A549 (cell line): ENCODE data around the gene C3orf70. TPM values are rescaled to one million over a fixed set of nuclear protein-coding genes. Genes with fewer than 3 reads are reported as not detected.

ENCODE experiments used
- ATAC-seq, 2 experiments: fragments of 200-7000 bp in 1 of 2; fragments of >200 bp in 1 of 2; cut with Nextera tagmentation in 1 of 2; cut with Tn5 transposase in 1 of 2; 3 replicates each; pipeline versions ENCODE4 v1.8.0 to v1.9.1; 2018 to 2020; ENCODE audit warnings: mild to moderate bottlenecking in 1 of 2, moderate library complexity in 1 of 2
- CTCF ChIA-PET: fragments of 300-600 bp; sonication (Branson Sonifier 250); formaldehyde crosslinking; extraction: SDS; loops from one replicate; lab custom pipeline; 2021; ENCODE audit warnings: antibody characterized with exemption, inconsistent platforms; lab: Yijun Ruan, JAX
- POLR2A ChIA-PET: fragments of 350-600 bp; formaldehyde crosslinking; extraction: SDS; loops from one replicate; lab custom pipeline; 2021; ENCODE audit warnings: antibody characterized with exemption, inconsistent platforms; lab: Yijun Ruan, JAX
- DNase-seq, 2 experiments: peaks; one replicate each; pipeline versions ENCODE4 v3.0.0 to v3.0.0-alpha.2; 2011 to 2016; ENCODE audit warnings: low read depth in 1 of 2, low spot score in 1 of 2
- FAIRE-seq: peaks from 2 replicates; lab custom pipeline; 2011; peaks lifted over from hg19 to GRCh38; lab: Jason Lieb, UNC
- H3K27ac ChIP-seq, 2 experiments: fragments of >200 bp; sonication (Bioruptor Twin); formaldehyde crosslinking; 3 replicates each; pipeline ENCODE4 v1.5.1; 2016 to 2017
- H3K4me1 ChIP-seq: fragments of >200 bp; sonication (Bioruptor Twin); formaldehyde crosslinking; 3 replicates; pipeline ENCODE4 v1.6.1; 2016
- H3K4me2 ChIP-seq: fragments of >200 bp; sonication (Bioruptor Twin); formaldehyde crosslinking; 3 replicates; pipeline ENCODE4 v1.6.1; 2016
- H3K4me3 ChIP-seq: fragments of >200 bp; sonication (Bioruptor Twin); formaldehyde crosslinking; 3 replicates; pipeline ENCODE4 v1.5.1; 2016
- H3K9me3 ChIP-seq: fragments of >200 bp; sonication (Bioruptor Twin); formaldehyde crosslinking; 3 replicates; pipeline ENCODE4 v1.6.1; 2016
- ATOH8 ChIP-seq: fragments of 250-450 bp; sonication (Bioruptor Pico); IDR thresholded peaks from 2 replicates; pipeline ENCODE4 v1.5.0; 2020; ENCODE audit warnings: low read depth, mild to moderate bottlenecking, moderate library complexity
- BCL3 ChIP-seq: fragments of >200 bp; sonication (Bioruptor Twin); formaldehyde crosslinking; IDR thresholded peaks from 3 replicates; pipeline ENCODE4 v1.6.1; 2016
- CHD4 ChIP-seq: fragments of 200-600 bp; sonication (generic); IDR thresholded peaks from 2 replicates; pipeline ENCODE4 v1.6.1; 2016; ENCODE audit warnings: antibody characterized with exemption, mild to moderate bottlenecking, borderline replicate concordance
- CTCF ChIP-seq: fragments of >200 bp; sonication (Bioruptor Twin); formaldehyde crosslinking; IDR thresholded peaks from 3 replicates; pipeline ENCODE4 v1.5.1; 2016
- E2F6 ChIP-seq: IDR thresholded peaks from 2 replicates; pipeline ENCODE4 v1.6.1; 2012; ENCODE audit warnings: low read depth, borderline replicate concordance
- ESRRA ChIP-seq: fragments of 150-350 bp; IDR thresholded peaks from 2 replicates; pipeline ENCODE4 v1.6.1; 2014; ENCODE audit warnings: mild to moderate bottlenecking, low read length, borderline replicate concordance
- FOXS1 ChIP-seq: fragments of 250-450 bp; sonication (Bioruptor Pico); IDR thresholded peaks from 2 replicates; pipeline ENCODE4 v1.5.0; 2020; ENCODE audit warnings: mild to moderate bottlenecking, moderate library complexity
- HOXB13 ChIP-seq: fragments of 250-450 bp; sonication (Bioruptor Pico); IDR thresholded peaks from 2 replicates; pipeline ENCODE4 v1.5.0; 2020; ENCODE audit warnings: low read depth, mild to moderate bottlenecking, moderate library complexity
- HOXB5 ChIP-seq: fragments of 250-450 bp; sonication (Bioruptor Pico); IDR thresholded peaks from 2 replicates; pipeline ENCODE4 v1.5.0; 2020; ENCODE audit warnings: mild to moderate bottlenecking, moderate library complexity
- JUNB ChIP-seq: fragments of >200 bp; sonication (Bioruptor Twin); formaldehyde crosslinking; IDR thresholded peaks from 2 replicates; pipeline ENCODE4 v1.6.1; 2016
- MAZ ChIP-seq: fragments of 150-350 bp; IDR thresholded peaks from 2 replicates; pipeline ENCODE4 v1.6.1; 2014; ENCODE audit warnings: antibody characterized with exemption, low read depth, low read length, borderline replicate concordance
- NFE2L2 ChIP-seq: fragments of 150-350 bp; conservative IDR thresholded peaks from 2 replicates; pipeline ENCODE4 v1.6.1; 2014; ENCODE audit warnings: low read length
- POLR2AphosphoS2 ChIP-seq: conservative IDR thresholded peaks from 2 replicates; pipeline ENCODE4 v1.6.1; 2012; ENCODE audit warnings: low read length, improper control_type of control experiment, inconsistent platforms
- RARB ChIP-seq: fragments of 250-450 bp; sonication (Bioruptor Pico); IDR thresholded peaks from 2 replicates; pipeline ENCODE4 v1.8.0; 2021; ENCODE audit warnings: mild to moderate bottlenecking, moderate library complexity
- TFCP2L1 ChIP-seq: fragments of 250-450 bp; sonication (Bioruptor Pico); IDR thresholded peaks from 2 replicates; pipeline ENCODE4 v1.5.0; 2021; ENCODE audit warnings: mild to moderate bottlenecking
- USF2 ChIP-seq: fragments of 450-650 bp; IDR thresholded peaks from 2 replicates; pipeline ENCODE4 v1.6.1; 2014; ENCODE audit warnings: antibody characterized with exemption
- ZFP36 ChIP-seq: fragments of 450-650 bp; IDR thresholded peaks from 2 replicates; pipeline ENCODE4 v1.6.1; 2014; ENCODE audit warnings: borderline replicate concordance; ENCODE audit not compliant: partially characterized antibody
- whole genome bisulfite sequencing: methylation state at CpG from one replicate; pipeline ENCODE4 v1.1.6; 2017; ENCODE audit errors: missing lambda C conversion rate; 5-methylcytosine and 5-hydroxymethylcytosine counted together
- polyA plus RNA-seq, 4 experiments: library from polyadenylated mRNA; depleted of rRNA in 3 of 4; stranded (reverse); fragments of >200 nt; fragmentation: RNase III in 1 of 4; extraction: RNeasy Plus Mini Kit Qiagen cat#74134 plus additional on column Dnase treatment in 1 of 4; gene quantifications; 2 replicates in 3 of 4; 3 replicates in 1 of 4; pipeline ENCODE4 v1.2.3, GENCODE V29; 2011 to 2017

Gene C3orf70
- polyA plus RNA-seq, 2 of the 4 experiments (the other 2 are of a cell fraction) = 0.01 TPM; not detected in 1

GRCh38 chr3:185028121-185028520 lies 124.7 kb downstream of the C3orf70 start:
- POLR2A ChIA-PET = no interaction called here
- TF ChIP-seq HOXB5 (CRISPR knock-in tag) = no peak
- TF ChIP-seq CTCF = no peak
- no peak for TF ChIP-seq ATOH8 (CRISPR knock-in tag)
- TF ChIP-seq ESRRA = no peak
- TF ChIP-seq USF2 = no peak
- no peak for TF ChIP-seq MAZ
- TF ChIP-seq POLR2AphosphoS2 = no peak
- no peak for TF ChIP-seq JUNB
- no peak for TF ChIP-seq ZFP36
- no peak for TF ChIP-seq HOXB13
- TF ChIP-seq FOXS1 (CRISPR knock-in tag) = no peak
- no peak for TF ChIP-seq CHD4
- TF ChIP-seq RARB (CRISPR knock-in tag) = no peak
- no peak for TF ChIP-seq E2F6
- no peak for TF ChIP-seq BCL3
- TF ChIP-seq NFE2L2 = no peak
- no peak for TF ChIP-seq TFCP2L1 (CRISPR knock-in tag)
- ATAC-seq (no peak), DNase-seq (no peak), FAIRE-seq (no peak)
- H3K27ac ChIP-seq = no peak overlapping the region
- 92% methylated on average over 3 of the region's 3 CpGs for WGBS
- no peaks in the 10 kb centered on the region for H3K4me1 ChIP-seq
- no peak overlapping the region for H3K4me3 ChIP-seq
- CTCF ChIA-PET = interaction anchor here (0.8 kb wide), 1 partner anchor 103 kb away, joined by 3 read pairs; no protein-coding TSS in a partner anchor
- H3K9me3 ChIP-seq = no peaks in the 10 kb centered on the region
- H3K4me2 ChIP-seq = no peak overlapping the region

Other genes starting within 250 kb of the C3orf70 start
- gene EHHADH, start 101.0 kb upstream of the C3orf70 start, polyA plus RNA-seq (2011; rRNA removed) = 6.7 and 7.7 TPM in 2 replicates
- 5.4 to 7.1 TPM (median 5.7 TPM) in 3 replicates for gene EHHADH, start 101.0 kb upstream of the C3orf70 start, polyA plus RNA-seq (2017; fragmentation: RNase III; extraction: RNeasy Plus Mini Kit Qiagen cat#74134 plus additional on column Dnase treatment)
- gene MAP3K13, start 210.1 kb upstream of the C3orf70 start, polyA plus RNA-seq (2011; rRNA removed) = 19.9 and 23.2 TPM in 2 replicates
- 15.8 to 16.3 TPM (median 15.9 TPM) in 3 replicates for gene MAP3K13, start 210.1 kb upstream of the C3orf70 start, polyA plus RNA-seq (2017; fragmentation: RNase III; extraction: RNeasy Plus Mini Kit Qiagen cat#74134 plus additional on column Dnase treatment)